HepG2 (cell line): Measurements from ENCODE around the gene RUVBL1. TPM values are rescaled to one million over a fixed set of nuclear protein-coding genes. Genes with fewer than 3 reads are reported as not detected.

Experiments
- ATAC-seq: fragments of 200-7000 bp; cut with Tn5 transposase; 3 replicates; pipeline ENCODE4 v1.9.1; 2020; ENCODE audit warnings: mild to moderate bottlenecking, moderate library complexity
- BruUV-seq: library from RNA; stranded (reverse); fragments of 400-500 nt; replicated peaks from 2 replicates; lab custom pipeline; 2021; lab: Mats Ljungman, UMichigan
- CTCF ChIA-PET: fragments of 300-600 bp; formaldehyde crosslinking; extraction: SDS; loops from one replicate; lab custom pipeline; 2021; ENCODE audit warnings: low total read pairs, inconsistent platforms, low intra/inter-chr PET ratio; lab: Yijun Ruan, JAX
- POLR2A ChIA-PET: fragments of 350-600 bp; sonication (Branson Sonifier 250); formaldehyde crosslinking; loops from one replicate; lab custom pipeline; 2020; ENCODE audit warnings: antibody characterized with exemption, inconsistent platforms; lab: Yijun Ruan, JAX
- DNase-seq: peaks from one replicate; pipeline ENCODE4 v3.0.0-alpha.2; 2015; ENCODE audit warnings: low spot score
- FAIRE-seq: peaks from 3 replicates; lab custom pipeline; 2011; peaks lifted over from hg19 to GRCh38; lab: Jason Lieb, UNC
- H2AFZ ChIP-seq: one replicate; pipeline ENCODE4 v1.6.1; 2011; ENCODE audit warnings: low read length, inconsistent platforms
- H3K27ac ChIP-seq: fragments of 300-600 bp; 3 replicates; pipeline ENCODE4 v1.8.0; 2011; ENCODE audit warnings: mixed run types, mild to moderate bottlenecking, mixed read lengths, low read length, inconsistent platforms; ENCODE audit not compliant: insufficient read depth; ENCODE audit errors: extremely low read length
- H3K27me3 ChIP-seq, 2 experiments: fragments of 200-600 bp in 1 of 2; 2 replicates in 1 of 2; 3 replicates in 1 of 2; pipeline versions ENCODE4 v1.6.0 to v1.8.0; 2011; ENCODE audit warnings: low read length in 2 of 2, mild to moderate bottlenecking in 2 of 2, moderate library complexity in 2 of 2, inconsistent platforms in 1 of 2; ENCODE audit not compliant: insufficient read depth in 2 of 2, control insufficient read depth in 1 of 2
- H3K36me3 ChIP-seq, 2 experiments: fragments of 200-600 bp in 1 of 2; replicated peaks in 1 of 2; 2 replicates in 1 of 2; 3 replicates in 1 of 2; pipeline versions ENCODE4 v1.5.1 to v1.8.0; 2011; ENCODE audit warnings: low read length in 2 of 2, inconsistent platforms in 1 of 2; ENCODE audit not compliant: insufficient read depth in 2 of 2, control insufficient read depth in 1 of 2
- H3K4me1 ChIP-seq: 2 replicates; pipeline ENCODE4 v1.5.1; 2012; ENCODE audit warnings: low read length, inconsistent platforms; ENCODE audit not compliant: insufficient read depth
- H3K4me2 ChIP-seq: 2 replicates; pipeline ENCODE4 v1.6.0; 2011; ENCODE audit warnings: low read depth, low read length, inconsistent platforms
- H3K4me3 ChIP-seq, 3 experiments: fragments of 200-600 bp in 1 of 3; sonication (generic), shearing (Covaris generic) in 1 of 3; replicated peaks in 1 of 3; 2 replicates each; pipeline ENCODE4 v1.5.1; 2011 to 2016; ENCODE audit warnings: low read length in 3 of 3, inconsistent platforms in 2 of 3, low read depth in 2 of 3, mild to moderate bottlenecking in 2 of 3, control low read depth in 1 of 3, mixed read lengths in 1 of 3; ENCODE audit not compliant: insufficient read depth in 1 of 3
- H3K79me2 ChIP-seq: one replicate; pipeline ENCODE4 v1.6.1; 2011; ENCODE audit warnings: low read length, inconsistent platforms; ENCODE audit not compliant: insufficient read depth
- H3K9ac ChIP-seq: 2 replicates; pipeline ENCODE4 v1.6.0; 2011; ENCODE audit warnings: mild to moderate bottlenecking, low read depth, low read length, inconsistent platforms; ENCODE audit not compliant: insufficient read depth
- H3K9me3 ChIP-seq: 2 replicates; pipeline ENCODE4 v1.5.1; 2012; ENCODE audit warnings: mild to moderate bottlenecking, low read length
- H4K20me1 ChIP-seq: 2 replicates; pipeline ENCODE4 v1.6.0; 2011; ENCODE audit warnings: inconsistent platforms, mild to moderate bottlenecking, low read length, moderate library complexity; ENCODE audit not compliant: insufficient read depth
- GATA4 ChIP-seq: sonication (generic); IDR thresholded peaks from 2 replicates; pipeline ENCODE4 v1.6.1; 2016; ENCODE audit warnings: antibody characterized with exemption, low read depth, borderline replicate concordance
- KMT2A ChIP-seq: sonication (generic); formaldehyde crosslinking; IDR thresholded peaks from 2 replicates; pipeline ENCODE4 v1.4.0; 2020; ENCODE audit warnings: missing genetic modification reagents
- LBX2 ChIP-seq: sonication (generic); formaldehyde crosslinking; IDR thresholded peaks from 2 replicates; pipeline ENCODE4 v1.5.0; 2020; ENCODE audit warnings: missing genetic modification reagents, mild to moderate bottlenecking, borderline replicate concordance
- MED8 ChIP-seq: sonication (generic); formaldehyde crosslinking; IDR thresholded peaks from 2 replicates; pipeline ENCODE4 v1.8.1; 2023; ENCODE audit warnings: mild to moderate bottlenecking, missing genetic modification reagents; ENCODE audit not compliant: insufficient replicate concordance
- NFKB2 ChIP-seq: sonication (generic); formaldehyde crosslinking; IDR thresholded peaks from 2 replicates; pipeline ENCODE4 v1.4.0; 2020; ENCODE audit warnings: missing genetic modification reagents, borderline replicate concordance
- NR2F2 ChIP-seq: IDR thresholded peaks from 2 replicates; pipeline ENCODE4 v1.6.1; 2012; ENCODE audit warnings: low read depth, inconsistent platforms, borderline replicate concordance
- ZKSCAN8 ChIP-seq: IDR thresholded peaks from 2 replicates; pipeline ENCODE4 v1.6.1; 2016; ENCODE audit warnings: borderline replicate concordance, missing genetic modification reagents, missing compliant biosample characterization
- ZNF318 ChIP-seq: sonication (generic); formaldehyde crosslinking; IDR thresholded peaks from 2 replicates; pipeline ENCODE4 v1.4.0; 2020; ENCODE audit warnings: mild to moderate bottlenecking, missing genetic modification reagents
- ZNF747 ChIP-seq: sonication (generic); formaldehyde crosslinking; IDR thresholded peaks from 2 replicates; pipeline ENCODE4 v1.8.1; 2023; ENCODE audit warnings: missing genetic modification reagents, mild to moderate bottlenecking, borderline replicate concordance
- ZNF761 ChIP-seq: sonication (generic); formaldehyde crosslinking; conservative IDR thresholded peaks from 2 replicates; pipeline ENCODE4 v1.4.0; 2020; ENCODE audit warnings: mild to moderate bottlenecking, missing genetic modification reagents
- ZNF772 ChIP-seq: sonication (generic); formaldehyde crosslinking; IDR thresholded peaks from 2 replicates; pipeline ENCODE4 v1.5.0; 2020; ENCODE audit warnings: mild to moderate bottlenecking, missing genetic modification reagents
- ZNF790 ChIP-seq: sonication (generic); formaldehyde crosslinking; IDR thresholded peaks from 2 replicates; pipeline ENCODE4 v1.8.0; 2022; ENCODE audit warnings: missing genetic modification reagents, mild to moderate bottlenecking, borderline replicate concordance
- ZNF841 ChIP-seq: sonication (generic); formaldehyde crosslinking; IDR thresholded peaks from 2 replicates; pipeline ENCODE4 v1.8.1; 2023; ENCODE audit warnings: missing genetic modification reagents, borderline replicate concordance
- WGBS: methylation state at CpG from one replicate; pipeline ENCODE4 v1.1.6; 2017; ENCODE audit warnings: low lambda C conversion rate; 5-methylcytosine and 5-hydroxymethylcytosine counted together
- in situ Hi-C: cut with HindIII; loops from 2 replicates; pipeline ENCODE4 v1.10.0; 2017; ENCODE audit warnings: low pct_unique_long_range_greater_than_20kb; ENCODE audit not compliant: extremely low pct_ligation_motif_present
- intact Hi-C: fragments of 100-400 bp; cut with micrococcal nuclease; formaldehyde crosslinking; loops from one replicate; pipeline ENCODE4 v1.10.0; 2022; ENCODE audit not compliant: unreplicated experiment
- polyA plus RNA-seq, 8 experiments: library from polyadenylated mRNA; depleted of rRNA in 3 of 8; stranded (reverse) in 7 of 8; unstranded in 1 of 8; fragments of >200 nt; fragmentation: Illumina TruSeq in 4 of 8; extraction: Trizol in 4 of 8; gene quantifications; 2 replicates each; pipeline versions ENCODE4 v1.2.1 to v1.2.3, GENCODE V29; 2011 to 2016; ENCODE audit warnings: low read depth in 4 of 8, missing spikeins in 1 of 8, mixed read lengths in 1 of 8; ENCODE audit not compliant: insufficient read depth in 1 of 8
- total RNA-seq, 5 experiments: library from RNA; depleted of rRNA; stranded (reverse); fragments of >200 nt; fragmentation: Illumina TruSeq; extraction: Trizol; gene quantifications; 2 replicates each; pipeline ENCODE4 v1.2.3, GENCODE V29; 2016; ENCODE audit warnings: low read depth in 1 of 5
- TF ChIP-seq, protein P1 (sequence below): IDR thresholded peaks from 2 replicates; pipeline ENCODE4 v1.6.1; 2016; ENCODE audit warnings: missing genetic modification reagents, missing compliant biosample characterization
- TF ChIP-seq, protein P2 (sequence below): sonication (generic); formaldehyde crosslinking; IDR thresholded peaks from 2 replicates; pipeline ENCODE4 v1.8.1; 2023; ENCODE audit warnings: mild to moderate bottlenecking, missing genetic modification reagents

The RUVBL1 gene
- total and polyA plus RNA-seq, 2 of the 13 experiments (the other 11 are each of a cell fraction or from before 2014, with no cell fraction given), result 32.7 to 86.3 TPM

GRCh38 chr3:128074851-128075521, 48.6 kb downstream of the RUVBL1 start:
- no peak for DNase-seq
- Histone ChIP-seq H3K4me3 (no peak overlapping the region), H3K27me3 (no peaks in the 10 kb centered on the region), H2AFZ (no peak overlapping the region), H3K79me2 (no peaks in the 10 kb centered on the region), H3K9ac (no peak overlapping the region), H4K20me1 (peaks cover 10% of the 10 kb centered on the region; the same call in 1 of the 2 replicates), H3K9me3 (no peaks in the 10 kb centered on the region), H3K27ac (no peak overlapping the region), H3K4me1 (peaks cover 3% of the 10 kb centered on the region; the same call in 1 of the 2 replicates), H3K36me3 (peaks cover 23 to 55% of the 10 kb centered on the region in 2 experiments), H3K4me2 (no peak overlapping the region)
- in situ Hi-C loops (no loop called here), intact Hi-C loops (no loop called here)
- no peak for ATAC-seq
- BruUV-seq, result no TSS peak
- no peak for FAIRE-seq
- ChIA-PET CTCF (no interaction called here), POLR2A (no interaction called here)
- 94% methylated on average over 7 of the region's 7 CpGs for WGBS
- TF ChIP-seq KMT2A (CRISPR knock-in tag) (no peak), ZNF841 (CRISPR knock-in tag) (no peak), ZNF747 (no peak), ZNF318 (CRISPR knock-in tag) (no peak), MED8 (no peak), GATA4 (no peak), LBX2 (no peak), ZKSCAN8 (no peak), NR2F2 (no peak), NFKB2 (CRISPR knock-in tag) (no peak), ZNF761 (CRISPR knock-in tag) (no peak), ZNF790 (CRISPR knock-in tag) (no peak), ZNF772 (CRISPR knock-in tag) (no peak)
- TF ChIP-seq, protein P1, sequence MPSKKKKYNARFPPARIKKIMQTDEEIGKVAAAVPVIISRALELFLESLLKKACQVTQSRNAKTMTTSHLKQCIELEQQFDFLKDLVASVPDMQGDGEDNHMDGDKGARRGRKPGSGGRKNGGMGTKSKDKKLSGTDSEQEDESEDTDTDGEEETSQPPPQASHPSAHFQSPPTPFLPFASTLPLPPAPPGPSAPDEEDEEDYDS, result no peak
- TF ChIP-seq, protein P2, sequence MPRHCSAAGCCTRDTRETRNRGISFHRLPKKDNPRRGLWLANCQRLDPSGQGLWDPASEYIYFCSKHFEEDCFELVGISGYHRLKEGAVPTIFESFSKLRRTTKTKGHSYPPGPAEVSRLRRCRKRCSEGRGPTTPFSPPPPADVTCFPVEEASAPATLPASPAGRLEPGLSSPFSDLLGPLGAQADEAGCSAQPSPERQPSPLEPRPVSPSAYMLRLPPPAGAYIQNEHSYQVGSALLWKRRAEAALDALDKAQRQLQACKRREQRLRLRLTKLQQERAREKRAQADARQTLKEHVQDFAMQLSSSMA, result no peak
